ENCODE results near the gene ADPRHL1. TPM values are rescaled to one million over a fixed set of nuclear protein-coding genes. Genes with fewer than 3 reads are reported as not detected.

The ADPRHL1 gene
- total RNA-seq, 2 donors from 2014 or later = 0.40 to 0.69 TPM

DNA sequence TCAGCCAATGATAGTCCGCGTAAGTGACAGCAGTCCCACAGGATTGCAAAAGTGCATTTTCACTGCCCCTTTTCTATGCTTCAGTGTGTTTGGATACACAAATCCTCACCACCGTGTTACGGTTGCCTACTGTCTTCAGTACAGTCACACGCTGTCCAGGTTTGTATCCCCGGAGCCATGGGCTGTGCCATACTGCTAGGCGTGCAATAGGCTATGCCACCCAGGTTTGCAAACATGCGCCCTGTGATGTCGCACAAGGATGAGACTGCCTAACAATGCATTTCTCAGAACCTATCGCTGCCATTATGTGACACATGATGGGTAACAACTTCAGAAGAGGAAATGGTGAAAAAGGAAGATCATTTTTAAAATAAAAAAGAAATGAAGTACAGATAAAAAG lies 16.8 kb upstream of the ADPRHL1 start:
- Mint-ChIP-seq H3K9me3 (no peaks in the 10 kb centered on the region), H3K36me3 (ENCODE audit: low read depth) (peaks cover 40% of the 10 kb centered on the region), H3K4me3 (no peak overlapping the region), H3K27ac (peak overlapping the region; percentile 41), H3K4me1 (no peaks in the 10 kb centered on the region), H3K27me3 (no peaks in the 10 kb centered on the region)
- no peak for ATAC-seq (replicated peaks)

DNA sequence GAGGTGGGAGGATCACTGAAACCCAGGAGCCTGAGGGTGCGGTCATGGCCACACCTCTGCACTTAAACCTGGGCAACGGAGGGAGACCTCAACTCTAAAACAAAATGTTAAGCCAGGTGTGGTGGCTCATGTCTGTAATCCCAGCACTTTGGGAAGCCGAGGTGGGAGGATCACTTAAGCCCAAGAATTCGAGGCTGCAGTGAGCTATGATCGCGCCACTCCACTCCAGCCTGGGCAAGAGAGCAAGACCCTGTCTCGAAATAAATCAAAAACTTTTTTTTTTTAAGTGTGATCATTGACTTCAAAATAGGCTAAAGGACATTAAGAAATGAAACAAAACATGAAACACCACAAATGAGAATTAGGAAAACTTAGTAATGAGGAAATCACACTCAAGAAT lies 16.3 kb upstream of the ADPRHL1 start:
- Mint-ChIP-seq H3K9me3 (no peaks in the 10 kb centered on the region), H3K4me1 (no peaks in the 10 kb centered on the region), H3K36me3 (ENCODE audit: low read depth) (peaks cover 35% of the 10 kb centered on the region), H3K27ac (no peak overlapping the region), H3K27me3 (no peaks in the 10 kb centered on the region), H3K4me3 (no peak overlapping the region)
- no peak for ATAC-seq (replicated peaks)

DNA sequence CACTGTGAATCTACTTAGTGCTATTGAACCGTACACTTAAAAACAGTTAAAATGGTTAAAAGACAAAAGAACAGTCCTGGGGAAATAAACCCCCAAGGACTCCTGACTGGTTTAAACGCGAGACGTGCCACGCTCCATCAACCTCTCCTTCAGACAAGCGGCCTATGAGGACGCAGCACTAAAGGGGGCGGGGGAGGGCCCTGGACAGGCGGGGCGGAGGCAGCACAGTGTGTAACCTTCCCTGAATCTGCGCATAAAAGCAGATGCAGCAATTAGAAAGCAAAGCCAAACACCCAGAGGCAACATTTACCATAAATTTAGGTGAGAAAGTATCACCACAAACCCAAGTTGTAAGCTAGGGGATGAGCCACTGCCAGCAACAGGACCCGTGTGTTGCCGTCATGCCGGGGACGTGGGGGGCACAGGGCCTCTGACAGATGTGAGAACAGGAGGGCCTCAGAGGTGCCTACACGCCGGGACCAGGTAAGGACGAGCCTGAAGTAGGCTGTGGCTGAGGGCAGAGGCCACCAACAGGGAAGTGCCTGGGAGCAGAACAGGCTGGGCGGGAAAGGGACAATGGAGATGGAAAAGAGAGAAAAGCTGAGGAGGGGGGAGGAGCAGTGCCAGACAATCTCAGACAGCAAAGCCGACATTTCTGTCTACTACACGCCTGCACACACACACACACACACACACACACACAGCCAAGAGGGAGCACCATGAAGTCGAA lies 15.3 kb upstream of the ADPRHL1 start:
- Mint-ChIP-seq H3K27ac (no peak overlapping the region), H3K36me3 (ENCODE audit: low read depth) (peaks cover 25% of the 10 kb centered on the region), H3K4me3 (no peak overlapping the region), H3K27me3 (no peaks in the 10 kb centered on the region), H3K9me3 (no peaks in the 10 kb centered on the region), H3K4me1 (peaks cover 2% of the 10 kb centered on the region)
- no peak for ATAC-seq (replicated peaks)

DNA sequence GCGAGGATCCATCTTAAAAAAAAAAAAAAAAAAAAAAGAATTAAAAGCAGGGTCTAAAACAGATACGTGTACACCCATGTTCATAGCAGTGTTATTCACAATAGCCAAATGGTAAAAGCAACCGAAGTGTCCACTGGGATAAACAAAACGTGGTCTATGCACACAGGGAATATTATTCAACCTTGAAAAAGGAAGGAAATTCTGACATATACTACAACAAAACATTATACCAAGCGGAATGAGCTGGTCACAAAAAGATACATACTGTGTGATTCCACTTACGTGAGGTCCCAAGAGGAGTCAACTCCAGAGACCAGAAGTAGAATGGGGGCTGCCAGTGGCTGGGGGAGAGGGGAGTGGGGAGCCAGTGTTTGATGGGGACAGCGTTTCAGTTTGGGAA lies 14.7 kb upstream of the ADPRHL1 start:
- Mint-ChIP-seq H3K27ac (no peak overlapping the region), H3K4me1 (peaks cover 6% of the 10 kb centered on the region)
- no peak for ATAC-seq (replicated peaks)

DNA sequence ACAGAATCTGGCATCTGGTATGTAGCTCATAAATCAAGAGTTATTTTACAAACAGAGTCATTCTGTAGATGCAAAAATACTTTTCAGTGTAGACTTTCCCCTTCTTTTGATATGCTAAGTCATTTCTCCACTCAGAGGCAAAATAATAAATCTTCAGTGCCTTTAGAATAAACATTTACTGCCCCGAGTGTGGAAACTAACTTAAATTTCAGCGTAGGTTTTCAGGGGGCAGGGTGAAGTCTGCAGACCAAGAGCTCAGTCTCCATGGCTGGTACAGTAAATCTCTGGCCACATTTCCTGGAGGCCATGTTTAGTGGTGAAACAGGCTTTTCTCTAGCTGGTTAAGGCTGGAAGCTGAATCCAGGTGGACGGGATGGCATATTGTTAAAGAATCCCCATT lies 13.1 kb upstream of the ADPRHL1 start:
- Mint-ChIP-seq H3K27me3 (no peaks in the 10 kb centered on the region), H3K36me3 (ENCODE audit: low read depth) (peaks cover 33% of the 10 kb centered on the region), H3K4me1 (peaks cover 6% of the 10 kb centered on the region), H3K4me3 (no peak overlapping the region), H3K9me3 (no peaks in the 10 kb centered on the region), H3K27ac (no peak overlapping the region)
- no peak for ATAC-seq (replicated peaks)

More for the DNA sequence above, 14.7 kb upstream of the ADPRHL1 start:
- Mint-ChIP-seq H3K27me3 (no peaks in the 10 kb centered on the region), H3K4me3 (no peak overlapping the region), H3K9me3 (no peaks in the 10 kb centered on the region), H3K36me3 (ENCODE audit: low read depth) (peaks cover 24% of the 10 kb centered on the region)

DNA sequence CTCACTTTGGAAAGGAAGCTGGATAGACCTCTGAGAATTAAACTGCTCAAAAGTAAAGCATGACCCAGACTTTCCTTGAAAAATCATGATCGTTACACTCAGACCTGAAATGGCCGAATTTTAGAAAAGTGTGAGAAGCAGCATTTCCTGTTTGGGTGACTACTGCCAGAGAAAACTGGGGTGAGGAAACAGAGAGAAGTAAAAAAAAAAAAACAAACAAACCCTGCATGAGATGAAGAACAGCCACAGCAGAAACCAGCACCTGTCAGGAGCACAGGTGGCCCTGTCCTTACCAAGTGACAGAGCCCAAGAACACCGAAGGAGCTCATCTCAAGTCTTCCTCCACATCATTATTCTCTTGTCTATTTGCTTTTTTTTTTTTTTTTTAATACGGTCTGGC lies 12.0 kb upstream of the ADPRHL1 start:
- Mint-ChIP-seq H3K27ac (no peak overlapping the region), H3K4me3 (no peak overlapping the region), H3K4me1 (peaks cover 6% of the 10 kb centered on the region), H3K36me3 (ENCODE audit: low read depth) (peaks cover 42% of the 10 kb centered on the region), H3K27me3 (no peaks in the 10 kb centered on the region), H3K9me3 (no peaks in the 10 kb centered on the region)
- ATAC-seq (replicated peaks) = no peak

DNA sequence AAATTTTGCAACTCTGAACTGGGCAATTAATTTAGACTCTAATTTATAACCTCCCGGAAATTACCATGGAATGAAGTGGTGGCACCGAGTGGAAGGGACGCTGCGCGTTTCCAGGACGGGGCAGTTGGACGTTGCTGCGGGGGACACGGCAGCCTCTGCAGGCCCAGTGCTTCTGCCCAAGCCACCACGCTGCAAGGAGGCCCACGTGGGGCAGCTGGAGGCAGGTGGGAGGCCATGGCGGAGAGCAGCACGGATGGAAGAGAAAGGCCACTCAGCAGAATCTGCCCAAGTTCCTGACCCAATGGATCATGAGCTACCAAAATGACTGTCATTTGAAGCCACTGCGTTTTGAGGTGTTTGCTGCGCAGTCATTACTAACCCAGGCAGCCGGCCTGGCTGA lies 11.2 kb upstream of the ADPRHL1 start:
- no peaks in the 10 kb centered on the region for H3K9me3 Mint-ChIP-seq
- H3K36me3 Mint-ChIP-seq (ENCODE audit: low read depth) = peaks cover 50% of the 10 kb centered on the region
- H3K4me3 Mint-ChIP-seq = no peak overlapping the region
- no peak for ATAC-seq (replicated peaks)
- peak overlapping the region; percentile 38 for H3K27ac Mint-ChIP-seq
- no peaks in the 10 kb centered on the region for H3K27me3 Mint-ChIP-seq
- H3K4me1 Mint-ChIP-seq = peaks cover 6% of the 10 kb centered on the region

DNA sequence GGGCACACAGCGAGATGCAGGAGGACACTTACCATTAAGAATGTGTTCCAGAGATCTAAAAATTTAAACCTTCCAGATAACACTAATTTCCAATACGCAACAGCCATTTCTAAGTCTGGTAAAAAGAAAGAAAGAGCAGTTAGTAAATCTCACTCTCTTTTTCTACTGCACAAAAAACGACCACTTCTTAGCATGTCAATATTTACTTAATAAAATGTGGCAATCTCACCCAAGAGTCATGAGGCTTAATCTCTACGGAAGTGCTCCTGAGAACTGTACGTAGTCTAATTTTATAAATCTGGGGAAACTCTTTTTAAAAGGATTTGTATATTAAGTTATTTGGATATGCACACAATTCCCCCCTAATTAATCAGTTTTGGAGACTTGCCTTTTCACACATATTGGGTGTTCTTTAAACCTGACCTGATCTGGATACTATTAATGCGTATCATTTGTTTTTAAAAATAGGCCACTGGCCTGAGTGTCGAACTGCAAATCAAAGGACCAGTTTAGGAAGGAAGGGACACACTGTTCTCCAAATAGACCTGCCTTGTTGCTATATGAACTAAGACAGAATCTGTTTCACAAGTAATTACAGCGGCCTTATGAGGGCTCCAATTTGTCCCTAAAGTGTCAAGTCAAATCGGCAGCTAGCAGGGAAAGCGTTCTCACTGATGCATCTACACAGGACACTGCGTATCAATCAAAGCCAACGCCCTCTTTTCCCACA lies 7.9 kb upstream of the ADPRHL1 start:
- Mint-ChIP-seq H3K36me3 (ENCODE audit: low read depth) (peaks cover 61% of the 10 kb centered on the region), H3K9me3 (no peaks in the 10 kb centered on the region), H3K4me3 (no peak overlapping the region), H3K27me3 (no peaks in the 10 kb centered on the region), H3K4me1 (peaks cover 6% of the 10 kb centered on the region), H3K27ac (no peak overlapping the region)
- no peak for ATAC-seq (replicated peaks)

DNA sequence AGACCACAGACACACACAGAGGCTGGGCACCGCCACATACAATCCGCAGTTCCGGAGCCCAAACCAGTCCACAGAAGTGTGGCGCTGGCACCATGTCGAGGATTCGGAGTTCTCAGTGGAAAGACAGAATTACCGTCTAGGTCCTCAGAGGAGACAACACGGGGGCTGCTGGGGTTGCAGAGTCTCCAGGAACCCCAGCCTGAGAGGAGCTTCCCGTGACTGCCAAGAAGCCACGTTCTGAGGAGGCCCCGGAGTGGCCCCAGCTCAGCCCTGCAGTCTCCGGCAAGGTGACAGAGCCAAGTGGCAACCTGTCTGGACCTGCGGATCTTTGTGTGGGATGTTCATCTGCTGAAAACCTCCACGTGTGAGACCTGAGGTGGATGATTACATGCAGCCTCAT lies 7.3 kb upstream of the ADPRHL1 start:
- H3K9me3 Mint-ChIP-seq = no peaks in the 10 kb centered on the region
- peaks cover 6% of the 10 kb centered on the region for H3K4me1 Mint-ChIP-seq
- H3K27me3 Mint-ChIP-seq = no peaks in the 10 kb centered on the region
- ATAC-seq (replicated peaks) = no peak
- H3K36me3 Mint-ChIP-seq (ENCODE audit: low read depth) = peaks cover 66% of the 10 kb centered on the region
- no peak overlapping the region for H3K27ac Mint-ChIP-seq
- no peak overlapping the region for H3K4me3 Mint-ChIP-seq

DNA sequence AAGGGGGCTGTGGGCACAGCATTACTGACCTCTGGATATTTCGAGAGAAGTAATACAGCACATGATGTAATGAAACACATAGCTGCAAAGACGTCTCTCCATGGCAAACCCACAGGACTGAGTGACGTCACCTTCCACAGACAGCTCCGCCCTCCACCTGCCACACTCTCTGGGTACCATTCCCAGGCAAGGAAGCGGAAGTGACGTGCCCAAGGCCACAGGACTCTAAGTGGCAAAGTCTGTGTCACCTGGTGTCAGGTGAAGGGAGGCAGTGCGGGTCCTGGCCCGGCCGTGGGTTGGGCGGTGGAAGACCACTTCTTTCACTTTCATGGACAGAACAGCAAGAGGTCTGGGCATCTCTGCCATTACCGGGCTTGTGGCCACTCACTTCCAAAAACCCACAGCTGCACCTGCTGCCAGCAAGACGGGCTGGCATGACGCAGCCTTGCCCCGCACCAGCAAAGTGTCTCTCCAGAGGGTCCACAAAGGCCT lies 6.8 kb upstream of the ADPRHL1 start:
- Mint-ChIP-seq H3K27ac (no peak overlapping the region), H3K9me3 (no peaks in the 10 kb centered on the region), H3K36me3 (ENCODE audit: low read depth) (peaks cover 70% of the 10 kb centered on the region), H3K27me3 (no peaks in the 10 kb centered on the region), H3K4me3 (no peak overlapping the region), H3K4me1 (peaks cover 6% of the 10 kb centered on the region)
- ATAC-seq (replicated peaks) = no peak

DNA sequence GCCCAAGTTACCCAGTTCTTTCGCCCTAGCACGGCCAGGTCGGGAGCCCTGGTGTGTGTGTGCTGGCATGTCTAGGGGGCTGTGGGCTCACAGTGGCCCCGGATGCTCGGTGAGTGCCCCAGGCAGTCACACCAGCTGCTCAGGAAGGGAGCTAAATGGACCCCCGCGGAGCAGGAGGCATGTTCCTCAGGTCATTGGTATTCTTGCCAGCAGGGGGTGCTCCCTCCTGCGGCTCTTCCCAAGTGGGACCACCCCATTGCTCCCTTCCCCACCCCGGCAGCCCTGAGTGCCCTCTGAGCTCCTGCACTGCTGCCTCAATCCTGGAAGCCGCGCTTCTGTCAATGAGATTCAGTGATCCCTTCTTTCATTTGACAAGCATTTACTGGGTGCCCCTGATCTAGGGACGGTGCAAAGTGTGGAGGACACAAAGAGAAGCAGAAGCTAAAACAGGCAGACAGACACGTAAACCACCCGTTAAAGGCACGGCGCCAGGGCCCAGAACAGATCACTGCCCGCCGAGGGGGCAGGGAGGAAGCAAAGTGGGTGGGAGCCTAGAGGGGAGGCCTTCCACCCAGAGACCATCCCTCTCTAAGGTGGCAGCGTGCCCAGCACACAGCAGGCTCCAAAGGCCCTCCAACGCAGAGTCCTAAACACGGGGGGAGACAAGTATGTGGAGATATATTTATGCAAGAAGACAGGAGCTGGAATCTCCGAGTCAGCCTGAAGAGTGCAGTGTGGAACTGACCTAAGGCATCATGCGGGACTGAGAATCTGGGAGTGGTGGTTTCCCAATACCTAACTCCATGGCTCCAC lies 5.2 kb upstream of the ADPRHL1 start:
- ATAC-seq (replicated peaks) = no peak
- no peaks in the 10 kb centered on the region for H3K27me3 Mint-ChIP-seq
- H3K27ac Mint-ChIP-seq = no peak overlapping the region
- H3K4me3 Mint-ChIP-seq = no peak overlapping the region
- peaks cover 78% of the 10 kb centered on the region for H3K36me3 Mint-ChIP-seq (ENCODE audit: low read depth)
- H3K4me1 Mint-ChIP-seq = peaks cover 2% of the 10 kb centered on the region
- no peaks in the 10 kb centered on the region for H3K9me3 Mint-ChIP-seq

DNA sequence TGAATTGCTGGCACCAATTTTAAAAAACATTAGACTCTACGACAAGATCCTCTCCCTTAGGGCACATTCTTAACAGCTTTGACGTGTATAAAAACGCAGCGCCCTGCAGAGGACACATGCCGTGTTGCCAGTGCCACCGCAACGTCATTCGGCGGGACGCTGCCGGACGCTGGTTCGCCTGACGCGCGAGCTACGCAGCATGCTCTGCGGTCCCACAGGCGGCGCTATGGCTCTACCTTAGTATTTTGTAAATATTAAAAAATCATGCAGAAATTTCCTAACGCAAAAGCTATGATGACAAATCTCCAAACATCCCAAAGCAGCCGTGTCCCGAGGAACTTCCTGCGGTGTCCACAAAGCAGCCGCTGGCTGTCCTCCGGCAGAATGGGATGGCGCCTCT lies 4.2 kb upstream of the ADPRHL1 start:
- Mint-ChIP-seq H3K36me3 (ENCODE audit: low read depth) (peaks cover 74% of the 10 kb centered on the region), H3K4me1 (no peaks in the 10 kb centered on the region), H3K4me3 (no peak overlapping the region), H3K9me3 (no peaks in the 10 kb centered on the region), H3K27me3 (no peaks in the 10 kb centered on the region), H3K27ac (no peak overlapping the region)
- no peak for ATAC-seq (replicated peaks)

DNA sequence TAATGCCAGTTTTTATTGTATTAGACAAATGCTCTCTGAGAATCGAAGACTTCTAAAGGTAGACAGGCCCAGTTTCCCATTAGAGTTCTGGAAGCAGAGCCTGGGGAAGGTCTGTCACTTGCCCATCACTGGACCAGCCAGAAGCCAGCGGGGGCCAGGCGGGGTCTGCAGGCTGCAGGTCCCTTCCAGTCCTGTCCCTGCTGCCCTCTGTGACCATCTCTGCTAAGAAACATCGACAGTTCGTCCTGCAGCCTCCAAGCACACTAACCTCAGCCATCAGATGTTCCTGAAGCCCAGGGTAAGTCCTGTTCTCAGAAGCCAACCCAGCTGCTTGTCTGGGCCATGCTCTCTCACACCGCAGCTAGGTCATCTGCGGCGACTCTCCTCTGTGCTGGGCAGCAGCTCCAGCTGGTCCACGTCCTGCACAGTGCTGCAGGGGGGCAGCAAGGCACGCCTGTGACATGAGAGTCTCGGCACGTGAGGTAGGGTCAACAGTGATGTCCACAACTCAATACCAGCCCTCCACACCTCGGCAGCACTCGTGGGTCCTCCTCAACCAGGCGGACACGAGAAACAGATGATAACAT lies 2.9 kb upstream of the ADPRHL1 start:
- Mint-ChIP-seq H3K27ac (no peak overlapping the region), H3K4me3 (no peak overlapping the region), H3K4me1 (no peaks in the 10 kb centered on the region), H3K27me3 (no peaks in the 10 kb centered on the region), H3K9me3 (no peaks in the 10 kb centered on the region), H3K36me3 (ENCODE audit: low read depth) (peaks cover 64% of the 10 kb centered on the region)
- no peak for ATAC-seq (replicated peaks)

DNA sequence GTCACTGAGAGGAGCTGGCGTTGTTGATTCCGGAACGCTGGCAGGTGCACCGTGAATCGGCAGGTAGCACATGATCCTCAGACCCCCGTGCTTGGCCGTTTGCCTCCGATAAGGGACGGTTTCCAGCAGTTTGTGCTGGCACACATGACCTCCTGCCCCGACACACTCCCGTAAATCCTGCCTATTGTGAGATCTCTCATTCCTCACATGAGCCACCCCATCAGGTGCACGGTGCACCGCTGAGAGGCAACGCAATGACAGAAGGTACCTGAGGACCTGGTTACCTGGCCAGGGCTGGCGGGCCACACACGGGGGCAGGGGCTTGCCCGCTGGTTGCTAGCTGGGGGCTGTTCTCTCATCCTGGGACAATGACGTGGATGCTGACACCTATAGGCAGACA lies 2.1 kb upstream of the ADPRHL1 start:
- H3K27ac Mint-ChIP-seq = no peak overlapping the region
- H3K4me1 Mint-ChIP-seq = no peaks in the 10 kb centered on the region

More for the DNA sequence above, 2.1 kb upstream of the ADPRHL1 start:
- no peak for ATAC-seq (replicated peaks)
- Mint-ChIP-seq H3K27me3 (no peaks in the 10 kb centered on the region), H3K4me3 (no peak overlapping the region), H3K9me3 (no peaks in the 10 kb centered on the region), H3K36me3 (ENCODE audit: low read depth) (peaks cover 56% of the 10 kb centered on the region)

All from activated T-helper 17 cell treated with anti-CD3 and anti-CD28 coated beads, Interleukin-2, amount 50 U/mL, for 72 hours (primary cell).